Measurements from ENCODE around the gene GPR63.

GPR63 gene

GRCh38 chr6:96816301-96816817 lies 20.9 kb downstream of the GPR63 start:
- no peak for DNase-seq

- DNase-seq: no peak
Observed at GRCh38 chr6:96814625-96815024, 22.7 kb downstream of the GPR63 start.

- no peak for DNase-seq
Observed at GRCh38 chr6:96812077-96812703, 25.1 kb downstream of the GPR63 start.

- DNase-seq: no peak
Observed at GRCh38 chr6:96811670-96812069, 25.6 kb downstream of the GPR63 start.

GRCh38 chr6:96811136-96811535 lies 26.1 kb downstream of the GPR63 start:
- DNase-seq: no peak

GRCh38 chr6:96809119-96809518 lies 28.2 kb downstream of the GPR63 start:
- no peak for DNase-seq

GRCh38 chr6:96803106-96803481 lies 34.2 kb downstream of the GPR63 start:
- DNase-seq: no peak

GRCh38 chr6:96795481-96795880 lies 41.8 kb downstream of the GPR63 start:
- DNase-seq: no peak

GRCh38 chr6:96794980-96795379 lies 42.3 kb downstream of the GPR63 start:
- DNase-seq: no peak

GRCh38 chr6:96792561-96793190 lies 44.6 kb downstream of the GPR63 start:
- no peak for DNase-seq

- no peak for DNase-seq
Observed at GRCh38 chr6:96789871-96790270, 47.4 kb downstream of the GPR63 start.

- DNase-seq: no peak
Observed at GRCh38 chr6:96787846-96788580, 49.3 kb downstream of the GPR63 start.

GRCh38 chr6:96786336-96786735 lies 50.9 kb downstream of the GPR63 start:
- DNase-seq: no peak

GRCh38 chr6:96784650-96785049 lies 52.6 kb downstream of the GPR63 start:
- DNase-seq: no peak

- no peak for DNase-seq
Observed at GRCh38 chr6:96783307-96783706, 54.0 kb downstream of the GPR63 start.

- no peak for DNase-seq
Observed at GRCh38 chr6:96781557-96781956, 55.7 kb downstream of the GPR63 start.

GRCh38 chr6:96777113-96777512 lies 60.2 kb downstream of the GPR63 start:
- DNase-seq: no peak

- no peak for DNase-seq
Observed at GRCh38 chr6:96775727-96776400, 61.4 kb downstream of the GPR63 start.

- no peak for DNase-seq
Observed at GRCh38 chr6:96766769-96767168, 70.5 kb downstream of the GPR63 start.

GRCh38 chr6:96762599-96762998 lies 74.7 kb downstream of the GPR63 start:
- no peak for DNase-seq

- no peak for DNase-seq
Observed at GRCh38 chr6:96761794-96762193, 75.5 kb downstream of the GPR63 start.

- DNase-seq: peak; percentile 38
Observed at GRCh38 chr6:96760153-96760687, 77.1 kb downstream of the GPR63 start.

GRCh38 chr6:96755096-96755495 lies 82.2 kb downstream of the GPR63 start:
- no peak for DNase-seq
